Measurements from ENCODE around the gene NCAPH2. TPM values are rescaled to one million over a fixed set of nuclear protein-coding genes. Genes with fewer than 3 reads are reported as not detected.

The NCAPH2 gene
- total and polyA plus RNA-seq, 2 of the 13 experiments (the other 11 are each of a cell fraction or from before 2014, with no cell fraction given), result 28.1 to 64.4 TPM

DNA sequence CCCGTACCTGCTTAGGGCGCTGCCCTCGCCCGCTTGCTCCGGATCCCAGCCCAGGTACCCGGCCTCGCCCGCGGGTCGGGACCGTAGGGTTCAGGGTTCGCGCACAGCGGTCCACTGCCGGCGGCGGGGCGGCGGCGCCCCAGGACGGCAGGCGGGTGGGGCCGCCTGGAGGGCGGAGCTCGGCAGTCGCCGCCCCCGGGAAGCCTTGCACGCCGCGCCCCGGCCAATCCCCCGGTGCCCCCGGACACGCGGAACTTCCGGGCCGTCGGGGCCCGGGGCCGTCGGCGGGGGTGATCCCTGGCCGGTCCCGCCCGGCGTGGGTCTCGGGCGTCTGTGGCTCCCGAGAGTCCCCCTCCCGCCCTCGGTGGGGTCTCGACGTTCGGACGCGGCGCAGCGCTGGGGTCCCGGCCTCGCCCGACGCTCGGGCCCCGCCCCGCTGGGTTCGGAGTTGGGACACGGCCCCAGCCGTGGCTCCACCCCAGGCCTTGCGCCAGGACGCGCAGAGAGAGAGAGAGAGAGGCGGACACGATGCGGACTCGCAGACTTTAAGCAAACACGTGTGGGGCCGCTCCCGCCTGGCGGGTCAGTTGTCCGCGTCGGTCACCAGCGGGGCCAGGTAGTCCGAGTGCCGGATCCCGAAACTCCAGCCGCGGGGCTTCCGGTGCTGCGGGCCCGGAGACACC lies 22.0 kb downstream of the NCAPH2 start, which contains the start of gene TYMP (continued):
- TF ChIP-seq TMF1 (CRISPR knock-in tag; IDR thresholded peaks at IDR 0.05; ENCODE audit: low read depth), result no peak; the same call in 1 of the 2 replicates
- TF ChIP-seq, protein P1, sequence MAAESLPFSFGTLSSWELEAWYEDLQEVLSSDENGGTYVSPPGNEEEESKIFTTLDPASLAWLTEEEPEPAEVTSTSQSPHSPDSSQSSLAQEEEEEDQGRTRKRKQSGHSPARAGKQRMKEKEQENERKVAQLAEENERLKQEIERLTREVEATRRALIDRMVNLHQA (CRISPR knock-in tag; IDR thresholded peaks at IDR 0.05), result no peak
- TF ChIP-seq, protein P2, sequence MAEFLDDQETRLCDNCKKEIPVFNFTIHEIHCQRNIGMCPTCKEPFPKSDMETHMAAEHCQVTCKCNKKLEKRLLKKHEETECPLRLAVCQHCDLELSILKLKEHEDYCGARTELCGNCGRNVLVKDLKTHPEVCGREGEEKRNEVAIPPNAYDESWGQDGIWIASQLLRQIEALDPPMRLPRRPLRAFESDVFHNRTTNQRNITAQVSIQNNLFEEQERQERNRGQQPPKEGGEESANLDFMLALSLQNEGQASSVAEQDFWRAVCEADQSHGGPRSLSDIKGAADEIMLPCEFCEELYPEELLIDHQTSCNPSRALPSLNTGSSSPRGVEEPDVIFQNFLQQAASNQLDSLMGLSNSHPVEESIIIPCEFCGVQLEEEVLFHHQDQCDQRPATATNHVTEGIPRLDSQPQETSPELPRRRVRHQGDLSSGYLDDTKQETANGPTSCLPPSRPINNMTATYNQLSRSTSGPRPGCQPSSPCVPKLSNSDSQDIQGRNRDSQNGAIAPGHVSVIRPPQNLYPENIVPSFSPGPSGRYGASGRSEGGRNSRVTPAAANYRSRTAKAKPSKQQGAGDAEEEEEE (CRISPR knock-in tag; IDR thresholded peaks at IDR 0.05; ENCODE audit: borderline replicate concordance), result no peak
- TF ChIP-seq JDP2 (CRISPR knock-in tag; IDR thresholded peaks at IDR 0.05; ENCODE audit: borderline replicate concordance), result no peak; the same call in 1 of the 2 replicates
- TF ChIP-seq ZNF737 (CRISPR knock-in tag; IDR thresholded peaks at IDR 0.05; ENCODE audit: borderline replicate concordance), result 0 out of 2 replicates have a peak, but pooled peaks have one; percentile 85
- TF ChIP-seq ZNF678 (CRISPR knock-in tag; IDR thresholded peaks at IDR 0.05), result peak; percentile 72; the same call in 1 of the 2 replicates
- TF ChIP-seq ZNF562 (CRISPR knock-in tag; IDR thresholded peaks at IDR 0.05; ENCODE audit: borderline replicate concordance), result no peak
- TF ChIP-seq, protein P3, sequence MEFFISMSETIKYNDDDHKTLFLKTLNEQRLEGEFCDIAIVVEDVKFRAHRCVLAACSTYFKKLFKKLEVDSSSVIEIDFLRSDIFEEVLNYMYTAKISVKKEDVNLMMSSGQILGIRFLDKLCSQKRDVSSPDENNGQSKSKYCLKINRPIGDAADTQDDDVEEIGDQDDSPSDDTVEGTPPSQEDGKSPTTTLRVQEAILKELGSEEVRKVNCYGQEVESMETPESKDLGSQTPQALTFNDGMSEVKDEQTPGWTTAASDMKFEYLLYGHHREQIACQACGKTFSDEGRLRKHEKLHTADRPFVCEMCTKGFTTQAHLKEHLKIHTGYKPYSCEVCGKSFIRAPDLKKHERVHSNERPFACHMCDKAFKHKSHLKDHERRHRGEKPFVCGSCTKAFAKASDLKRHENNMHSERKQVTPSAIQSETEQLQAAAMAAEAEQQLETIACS (CRISPR knock-in tag; IDR thresholded peaks at IDR 0.05), result peak; percentile 78
- no peak for TF ChIP-seq MATR3 (CRISPR knock-in tag; IDR thresholded peaks at IDR 0.05)
- no peak for TF ChIP-seq ZNF34 (CRISPR knock-in tag; IDR thresholded peaks at IDR 0.05; ENCODE audit: borderline replicate concordance)
- no peak for TF ChIP-seq ZNF432 (CRISPR knock-in tag; IDR thresholded peaks at IDR 0.05; ENCODE audit: borderline replicate concordance)
- TF ChIP-seq ZSCAN9 (CRISPR knock-in tag; IDR thresholded peaks at IDR 0.05; ENCODE audit: borderline replicate concordance), result peak; percentile 81
- TF ChIP-seq ZNF776 (CRISPR knock-in tag; IDR thresholded peaks at IDR 0.05), result no peak; the same call in 1 of the 2 replicates
- TF ChIP-seq KDM1A (CRISPR knock-in tag; IDR thresholded peaks at IDR 0.05), result no peak
- no peak for TF ChIP-seq MBNL3 (CRISPR knock-in tag; conservative IDR thresholded peaks at IDR 0.05)
- TF ChIP-seq NFYC (CRISPR knock-in tag; IDR thresholded peaks at IDR 0.05), result no peak
- TF ChIP-seq TOPORS (CRISPR knock-in tag; IDR thresholded peaks at IDR 0.05), result no peak
- no peak for TF ChIP-seq ZNF282 (IDR thresholded peaks at IDR 0.05; ENCODE audit: partially characterized antibody)
- 0 out of 2 replicates have a peak, but pooled peaks have one; percentile 45 for TF ChIP-seq ZNF331 (CRISPR knock-in tag; IDR thresholded peaks at IDR 0.05)
- TF ChIP-seq ZSCAN21 (CRISPR knock-in tag; IDR thresholded peaks at IDR 0.05; ENCODE audit: borderline replicate concordance), result peak; percentile 37; the same call in 1 of the 2 replicates
- no peak for TF ChIP-seq SATB2 (CRISPR knock-in tag; IDR thresholded peaks at IDR 0.05)
- TF ChIP-seq, protein P4, sequence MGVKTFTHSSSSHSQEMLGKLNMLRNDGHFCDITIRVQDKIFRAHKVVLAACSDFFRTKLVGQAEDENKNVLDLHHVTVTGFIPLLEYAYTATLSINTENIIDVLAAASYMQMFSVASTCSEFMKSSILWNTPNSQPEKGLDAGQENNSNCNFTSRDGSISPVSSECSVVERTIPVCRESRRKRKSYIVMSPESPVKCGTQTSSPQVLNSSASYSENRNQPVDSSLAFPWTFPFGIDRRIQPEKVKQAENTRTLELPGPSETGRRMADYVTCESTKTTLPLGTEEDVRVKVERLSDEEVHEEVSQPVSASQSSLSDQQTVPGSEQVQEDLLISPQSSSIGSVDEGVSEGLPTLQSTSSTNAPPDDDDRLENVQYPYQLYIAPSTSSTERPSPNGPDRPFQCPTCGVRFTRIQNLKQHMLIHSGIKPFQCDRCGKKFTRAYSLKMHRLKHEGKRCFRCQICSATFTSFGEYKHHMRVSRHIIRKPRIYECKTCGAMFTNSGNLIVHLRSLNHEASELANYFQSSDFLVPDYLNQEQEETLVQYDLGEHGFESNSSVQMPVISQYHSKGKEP (CRISPR knock-in tag; IDR thresholded peaks at IDR 0.05), result no peak
- TF ChIP-seq, protein P5, sequence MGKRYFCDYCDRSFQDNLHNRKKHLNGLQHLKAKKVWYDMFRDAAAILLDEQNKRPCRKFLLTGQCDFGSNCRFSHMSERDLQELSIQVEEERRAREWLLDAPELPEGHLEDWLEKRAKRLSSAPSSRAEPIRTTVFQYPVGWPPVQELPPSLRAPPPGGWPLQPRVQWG (CRISPR knock-in tag; IDR thresholded peaks at IDR 0.05; ENCODE audit: borderline replicate concordance, low read depth), result no peak
- TF ChIP-seq, protein P6, sequence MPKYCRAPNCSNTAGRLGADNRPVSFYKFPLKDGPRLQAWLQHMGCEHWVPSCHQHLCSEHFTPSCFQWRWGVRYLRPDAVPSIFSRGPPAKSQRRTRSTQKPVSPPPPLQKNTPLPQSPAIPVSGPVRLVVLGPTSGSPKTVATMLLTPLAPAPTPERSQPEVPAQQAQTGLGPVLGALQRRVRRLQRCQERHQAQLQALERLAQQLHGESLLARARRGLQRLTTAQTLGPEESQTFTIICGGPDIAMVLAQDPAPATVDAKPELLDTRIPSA (CRISPR knock-in tag; IDR thresholded peaks at IDR 0.05; ENCODE audit: borderline replicate concordance), result no peak
- TF ChIP-seq STAG1 (CRISPR knock-in tag; IDR thresholded peaks at IDR 0.05), result peak; percentile 23; the same call in 1 of the 2 replicates

Measured in HepG2 (cell line).